Activated CD4-positive, alpha-beta T cell treated with anti-CD3 and anti-CD28 coated beads, Interleukin-2, amount 50 U/mL, for 1 hour (primary cell): ENCODE measurements around the gene OTULINL.

Experiments used
- DNase-seq: peaks from one replicate; pipeline ENCODE4 v3.0.0-alpha.2; 2020

The OTULINL gene

GRCh38 chr5:14603141-14603540 lies 21.5 kb downstream of the OTULINL start:
- no peak for DNase-seq

- no peak for DNase-seq
Measured at GRCh38 chr5:14607104-14607503, 25.5 kb downstream of the OTULINL start.

DNA sequence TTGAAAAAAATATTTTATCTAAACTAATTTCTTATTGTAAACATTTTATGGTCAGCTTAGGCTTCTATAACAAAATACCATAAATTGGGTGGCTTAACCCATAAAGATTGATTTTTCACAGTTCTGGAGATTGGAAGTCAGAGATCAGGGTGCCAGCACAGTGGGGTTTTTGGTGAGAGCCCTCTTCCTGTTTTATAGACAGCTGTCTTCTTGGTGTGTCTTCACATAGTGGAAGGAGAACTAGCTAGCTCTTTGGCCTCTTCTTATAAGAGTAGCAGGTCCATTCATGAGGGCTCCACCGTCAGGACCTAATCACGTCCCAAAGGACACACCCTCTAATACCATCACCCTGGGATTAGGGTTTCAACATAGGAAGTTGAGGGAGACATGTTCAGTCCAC lies 26.6 kb downstream of the OTULINL start:
- DNase-seq = no peak

DNA sequence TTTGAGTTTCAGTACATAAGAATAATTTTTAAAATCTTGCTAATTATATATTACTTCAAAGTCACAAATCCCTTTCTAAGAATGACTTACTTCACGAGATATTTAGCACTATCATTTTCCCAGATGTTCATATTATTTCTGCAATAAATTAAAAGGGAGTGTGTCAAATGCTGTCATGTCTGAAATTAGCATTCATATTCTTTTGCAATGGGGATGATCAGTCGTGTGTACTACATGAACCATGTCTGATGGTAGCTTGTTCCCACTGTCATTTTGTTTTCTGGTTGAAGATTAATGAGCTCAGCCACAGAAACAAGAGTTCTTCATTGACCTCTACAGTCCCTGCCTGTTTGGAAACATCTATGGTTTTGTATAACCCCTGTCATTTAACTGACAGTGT lies 30.1 kb downstream of the OTULINL start:
- DNase-seq = no peak

DNA sequence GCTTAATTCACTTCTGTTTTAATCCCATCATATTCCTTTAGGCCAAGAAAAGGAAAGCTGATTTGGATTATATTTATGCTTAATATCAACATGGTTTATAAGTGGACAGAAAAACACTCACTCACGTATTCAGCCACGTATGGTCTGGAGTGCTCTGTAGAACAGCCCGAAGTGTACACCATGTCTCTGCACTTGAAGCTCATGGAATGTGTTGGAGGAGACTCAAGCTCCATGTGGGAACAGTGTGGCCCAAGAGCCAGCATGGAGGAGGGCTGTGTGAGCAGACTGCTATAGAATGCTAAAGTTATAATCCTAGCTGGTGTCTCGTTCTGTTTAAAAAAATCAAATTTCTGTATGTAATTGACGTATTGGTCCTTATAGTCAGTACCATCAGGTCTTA lies 32.9 kb downstream of the OTULINL start:
- no peak for DNase-seq

DNA sequence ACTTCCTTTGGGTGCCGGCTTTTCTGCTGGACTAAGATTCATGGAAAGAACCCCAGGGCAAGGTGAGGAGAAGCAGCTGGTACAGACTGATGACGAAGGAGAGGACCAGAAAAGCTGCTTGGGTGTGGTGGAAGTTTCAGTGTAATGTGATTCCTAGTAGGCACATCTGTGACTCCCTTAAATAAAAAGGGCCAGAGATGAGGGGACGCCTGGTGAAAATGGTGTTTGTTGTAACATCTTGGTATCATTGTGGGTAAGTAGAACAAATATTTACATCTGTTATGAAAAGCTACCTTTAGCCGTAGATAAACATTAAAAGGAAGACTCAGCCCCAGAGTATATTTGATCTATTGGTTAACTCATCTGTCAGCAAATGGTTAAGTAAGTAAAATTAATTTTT lies 33.8 kb downstream of the OTULINL start:
- DNase-seq = no peak

- no peak for DNase-seq
Measured at GRCh38 chr5:14617441-14617840, 35.8 kb downstream of the OTULINL start.

GRCh38 chr5:14627270-14627669 lies 45.7 kb downstream of the OTULINL start:
- no peak for DNase-seq

GRCh38 chr5:14628346-14628745 lies 46.8 kb downstream of the OTULINL start:
- peak; percentile 59 for DNase-seq

- no peak for DNase-seq
Measured at GRCh38 chr5:14630671-14631070, 49.1 kb downstream of the OTULINL start.

GRCh38 chr5:14635656-14636055 lies 54.1 kb downstream of the OTULINL start:
- no peak for DNase-seq

DNA sequence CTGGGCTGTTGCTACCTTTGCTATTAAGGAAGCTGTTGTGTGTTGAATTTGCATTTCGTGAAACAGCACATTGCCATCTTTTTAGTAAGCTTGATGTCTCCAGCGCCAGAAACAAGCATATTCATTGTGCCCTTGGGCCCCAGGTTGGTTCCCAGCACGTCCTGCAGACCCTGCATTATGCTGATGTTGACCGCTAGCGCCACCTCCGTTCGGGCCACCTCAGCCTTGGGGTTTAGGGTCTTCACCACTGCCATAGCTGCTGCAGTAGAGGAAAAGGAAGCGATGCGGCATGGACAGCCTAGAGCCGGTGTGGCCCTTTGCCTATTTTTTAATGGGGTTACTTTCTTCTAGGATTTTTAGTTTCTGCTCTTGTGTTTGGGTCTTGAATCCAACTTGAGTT lies 59.2 kb downstream of the OTULINL start:
- DNase-seq = no peak

DNA sequence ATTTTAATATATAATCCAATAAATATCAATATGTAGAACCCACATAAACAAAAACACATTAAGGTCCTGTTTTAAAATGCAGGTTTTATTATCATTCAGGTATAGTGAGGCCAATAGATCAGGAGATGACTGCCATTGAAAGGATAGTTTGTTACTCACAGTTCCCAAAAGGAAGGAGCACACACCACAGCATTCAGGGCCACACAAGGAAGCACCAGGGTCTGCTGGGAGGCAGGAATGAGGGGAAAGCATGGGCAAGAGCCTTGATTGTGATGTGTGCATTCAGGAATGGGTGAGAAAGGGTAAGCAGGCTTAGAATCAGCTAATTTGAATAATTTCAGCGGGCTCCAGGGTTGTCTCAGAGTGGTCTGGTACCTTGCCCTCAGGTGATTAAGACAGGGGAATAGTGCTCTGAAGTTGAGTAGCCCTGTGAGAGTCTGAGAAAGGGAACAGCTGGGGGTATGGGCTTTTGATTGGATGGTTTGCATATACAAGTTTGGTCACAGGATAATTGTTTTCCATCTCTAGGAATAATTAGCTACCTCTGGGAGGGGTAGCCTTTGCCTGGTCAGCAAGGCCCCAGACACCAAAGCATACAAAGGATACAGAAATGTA lies 63.1 kb downstream of the OTULINL start:
- DNase-seq = no peak

DNA sequence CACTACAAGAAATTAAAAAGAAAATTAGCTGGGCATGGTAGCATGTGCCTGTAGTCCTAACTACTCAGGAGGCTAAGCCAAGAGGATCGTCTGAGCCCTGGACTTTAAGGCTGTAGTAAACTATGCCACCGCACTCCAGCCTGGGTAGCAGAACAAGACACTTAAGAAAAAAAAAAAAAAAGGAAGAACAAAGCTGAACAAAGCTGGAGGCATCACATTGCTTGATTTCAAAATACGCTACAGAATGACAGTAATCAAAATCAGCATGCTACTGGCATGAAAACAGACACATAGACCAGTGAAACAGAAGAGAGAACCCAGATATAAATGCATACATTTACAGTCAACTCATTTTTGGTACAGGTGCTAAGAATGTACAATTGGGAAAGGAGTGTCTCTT lies 68.5 kb downstream of the OTULINL start:
- DNase-seq = no peak

GRCh38 chr5:14655146-14655741 lies 73.7 kb downstream of the OTULINL start:
- DNase-seq = no peak

- no peak for DNase-seq
Measured at GRCh38 chr5:14656898-14657297, 75.3 kb downstream of the OTULINL start.

- no peak for DNase-seq
Measured at GRCh38 chr5:14659821-14660607, 78.4 kb downstream of the OTULINL start.

- no peak for DNase-seq
Measured at GRCh38 chr5:14660833-14661232, 79.2 kb downstream of the OTULINL start.
